Putamen (tissue), 1 donor: Measurements from ENCODE around the gene RPAP3.

Source experiments
- DNase-seq: peaks from one replicate; pipeline ENCODE4 v3.0.0-alpha.2; 2016; ENCODE audit warnings: low spot score

RPAP3 gene

DNA sequence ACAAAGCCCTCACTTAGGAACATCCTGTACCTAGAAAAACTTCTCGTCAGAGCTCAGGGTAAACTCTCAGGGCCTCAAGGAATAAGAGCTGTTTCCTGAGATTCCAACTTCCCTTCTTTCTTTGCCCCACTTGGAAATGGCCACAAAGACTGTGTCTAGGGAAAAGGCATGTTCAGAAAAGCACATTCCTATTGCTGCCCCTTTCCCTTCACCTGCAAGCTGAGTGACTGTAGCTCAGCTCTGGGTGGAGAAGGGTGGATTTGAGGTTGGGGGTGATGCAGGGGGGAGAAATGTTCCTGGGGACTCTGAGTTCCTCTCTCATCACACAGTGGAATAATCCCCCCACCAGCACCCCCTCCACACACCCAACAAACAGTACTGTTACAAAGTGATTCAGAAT lies 12.7 kb upstream of the RPAP3 start:
- no peak for DNase-seq

DNA sequence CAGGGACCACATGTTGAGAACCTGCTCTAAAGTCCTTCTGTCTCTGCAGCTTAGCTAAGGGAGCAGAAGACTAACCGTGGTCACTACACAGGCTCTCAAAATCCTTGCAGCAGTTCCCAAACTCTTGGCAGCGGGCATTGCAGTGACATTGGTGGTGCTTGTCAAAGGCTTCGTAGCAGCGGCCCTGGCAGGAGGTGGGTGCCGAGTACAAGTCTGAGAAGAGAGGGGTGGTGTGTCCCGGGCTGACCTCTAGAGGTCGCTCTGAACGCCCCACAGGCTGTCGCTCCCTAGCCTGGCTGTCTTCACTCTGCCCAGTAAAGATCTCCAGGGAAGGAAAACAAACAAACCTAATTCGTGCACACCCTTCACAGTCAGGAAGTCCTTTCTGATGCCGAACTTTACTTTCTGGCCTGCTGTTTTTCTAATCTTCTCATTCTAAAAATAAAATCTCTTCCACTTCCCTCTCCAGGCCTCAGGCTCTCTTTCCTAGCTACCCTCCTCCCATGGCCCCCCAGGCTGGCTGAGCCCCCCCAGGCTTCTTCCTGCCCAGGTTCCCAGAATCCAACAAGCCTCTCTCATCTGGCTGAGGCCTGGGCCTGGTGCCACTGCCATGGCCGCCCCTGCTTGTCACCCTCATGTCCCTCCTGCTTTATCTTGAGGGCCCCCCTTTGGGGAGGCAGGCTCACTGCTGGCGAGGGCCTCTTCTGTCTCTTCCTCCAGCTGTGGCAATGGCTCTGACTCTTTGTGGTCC lies 11.8 kb upstream of the RPAP3 start:
- peak; percentile 87 for DNase-seq

GRCh38 chr12:47717046-47717442 lies 11.2 kb upstream of the RPAP3 start:
- DNase-seq = no peak

DNA sequence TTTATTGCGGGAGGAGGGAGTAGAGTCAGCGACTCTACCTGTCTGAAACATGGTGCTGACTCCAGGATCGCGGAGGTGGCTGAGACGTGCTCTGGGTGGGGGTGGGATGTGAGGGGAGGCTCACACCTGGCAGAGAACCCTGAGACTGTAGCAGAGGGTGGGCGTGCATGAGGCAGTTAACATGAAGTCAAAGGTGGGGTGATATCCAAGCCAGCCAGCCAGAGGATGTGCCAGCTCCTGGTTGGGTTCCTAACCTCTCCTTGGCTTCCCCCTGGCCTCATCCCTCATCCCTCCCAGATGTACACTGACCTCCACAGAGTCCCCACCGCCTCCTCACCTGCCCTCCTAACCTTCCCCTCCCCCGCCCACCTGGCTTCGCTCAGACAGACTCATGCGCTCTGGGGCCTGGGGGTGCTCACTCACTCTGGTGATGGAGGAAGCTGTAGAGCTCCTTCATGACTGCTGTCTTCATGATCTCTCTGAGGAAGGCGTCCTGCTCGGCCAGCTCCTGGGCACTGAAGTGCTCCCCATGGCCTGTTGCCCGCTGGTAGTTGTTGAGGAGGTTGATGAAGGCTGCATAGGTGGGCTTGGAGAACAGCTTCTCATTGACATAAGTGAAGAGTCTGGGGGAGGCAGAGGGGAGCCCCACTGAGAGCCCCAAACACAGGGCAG lies 10.2 kb upstream of the RPAP3 start:
- no peak for DNase-seq

DNA sequence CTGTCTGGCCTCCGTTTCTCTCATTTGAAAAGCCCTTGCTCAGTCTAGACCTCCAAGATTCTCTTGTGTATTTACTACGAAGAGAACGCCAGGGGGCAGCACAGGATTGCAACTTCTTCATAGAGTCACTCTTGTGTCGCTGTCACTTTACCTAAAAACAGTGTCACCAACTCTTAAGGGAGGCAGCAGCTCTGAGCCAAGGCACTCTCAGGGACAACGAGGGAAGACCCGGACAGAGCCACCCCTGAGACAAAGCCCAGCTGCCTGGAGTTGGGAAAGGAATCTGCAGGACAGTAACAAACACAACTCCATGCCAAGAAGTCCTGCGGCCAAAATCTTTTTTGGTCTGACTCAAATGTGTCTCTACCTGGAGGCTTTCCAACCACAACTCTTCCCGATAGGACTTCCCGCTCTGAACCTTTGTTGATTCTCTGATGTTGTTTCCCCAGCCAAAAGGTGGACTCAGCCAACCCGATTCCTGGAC lies 9.6 kb upstream of the RPAP3 start:
- DNase-seq = peak; percentile 89

- no peak for DNase-seq
Measured at GRCh38 chr12:47714826-47715386, 9.1 kb upstream of the RPAP3 start.

GRCh38 chr12:47712171-47712570 lies 6.3 kb upstream of the RPAP3 start:
- no peak for DNase-seq

GRCh38 chr12:47711448-47711847 lies 5.6 kb upstream of the RPAP3 start:
- no peak for DNase-seq

GRCh38 chr12:47710278-47710677 lies 4.4 kb upstream of the RPAP3 start:
- DNase-seq = no peak

DNA sequence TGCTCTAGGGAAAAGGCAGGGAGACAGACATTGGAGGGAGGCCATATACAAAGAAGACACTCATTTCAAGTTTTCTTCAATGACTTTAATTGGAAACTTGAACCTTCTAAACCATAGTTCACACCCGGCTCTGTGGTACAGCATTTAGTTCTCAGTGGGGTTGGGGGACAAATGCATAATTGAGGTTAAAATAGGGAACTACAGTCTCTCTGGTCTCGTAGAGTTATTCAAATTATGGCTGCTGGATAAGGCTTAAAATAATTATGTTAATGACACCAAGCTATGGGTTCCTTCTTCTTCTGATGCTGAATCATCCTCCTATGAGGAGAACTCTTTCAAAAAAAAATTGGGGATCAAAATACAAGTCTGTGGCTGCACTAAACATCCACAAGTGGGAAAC lies 3.8 kb upstream of the RPAP3 start:
- no peak for DNase-seq

DNA sequence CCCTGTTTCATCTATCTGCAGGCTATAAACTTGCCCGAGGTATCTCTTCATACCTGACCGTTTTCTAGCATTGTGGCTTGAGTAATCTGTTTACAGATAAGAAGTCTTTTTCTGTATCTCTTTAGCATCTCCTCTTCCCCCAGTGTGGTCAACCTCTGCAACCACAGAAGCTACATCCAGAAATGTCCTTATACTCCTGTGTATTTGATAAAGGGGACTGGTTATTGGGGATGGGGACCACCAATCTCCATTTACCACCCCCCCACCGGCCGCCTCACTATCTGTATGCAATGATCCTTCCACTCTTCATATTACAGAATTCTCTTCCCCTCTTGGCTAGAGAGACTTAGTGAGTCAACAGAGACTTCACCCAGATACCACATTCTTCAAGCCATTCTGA lies 3.4 kb upstream of the RPAP3 start:
- no peak for DNase-seq

GRCh38 chr12:47707905-47708543 lies 2.2 kb upstream of the RPAP3 start:
- DNase-seq = no peak

GRCh38 chr12:47707355-47707754 lies 1.5 kb upstream of the RPAP3 start:
- DNase-seq = no peak

DNA sequence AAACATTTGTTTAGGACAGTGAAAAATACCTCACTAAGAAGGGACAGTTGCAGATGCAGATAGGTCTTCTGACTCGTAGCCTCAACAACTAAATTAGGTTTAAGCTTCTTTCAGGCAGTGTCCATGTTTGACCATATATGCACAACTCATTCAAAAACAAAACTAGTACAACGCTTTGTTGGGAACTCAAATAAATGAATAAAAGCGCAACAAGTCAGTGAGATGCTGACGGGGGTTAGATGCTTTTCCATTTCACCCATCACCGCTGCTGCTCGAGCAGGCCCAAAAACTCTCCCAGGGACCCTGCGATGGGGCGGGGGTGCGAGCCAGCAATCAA lies 633 bp downstream of the RPAP3 start:
- no peak for DNase-seq

DNA sequence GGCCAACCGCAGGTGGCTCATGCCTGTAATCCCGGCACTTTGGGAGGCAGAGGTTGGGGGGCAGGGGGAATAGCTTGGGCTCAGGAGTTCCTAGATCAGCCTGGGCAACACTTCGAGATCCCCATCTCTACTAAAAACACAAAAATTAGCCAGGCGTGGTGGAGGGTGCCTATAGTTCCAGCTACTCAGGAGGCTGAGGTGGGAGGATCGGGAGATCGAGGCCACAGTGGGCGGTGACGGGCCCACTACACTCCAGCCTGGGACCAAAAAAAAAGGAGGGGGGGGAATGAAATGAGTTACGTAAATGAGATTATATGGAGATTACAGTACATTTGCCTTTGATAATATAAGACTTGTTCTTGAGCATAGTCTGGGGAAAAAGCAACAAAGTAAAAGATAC lies 1.1 kb downstream of the RPAP3 start:
- DNase-seq = no peak

DNA sequence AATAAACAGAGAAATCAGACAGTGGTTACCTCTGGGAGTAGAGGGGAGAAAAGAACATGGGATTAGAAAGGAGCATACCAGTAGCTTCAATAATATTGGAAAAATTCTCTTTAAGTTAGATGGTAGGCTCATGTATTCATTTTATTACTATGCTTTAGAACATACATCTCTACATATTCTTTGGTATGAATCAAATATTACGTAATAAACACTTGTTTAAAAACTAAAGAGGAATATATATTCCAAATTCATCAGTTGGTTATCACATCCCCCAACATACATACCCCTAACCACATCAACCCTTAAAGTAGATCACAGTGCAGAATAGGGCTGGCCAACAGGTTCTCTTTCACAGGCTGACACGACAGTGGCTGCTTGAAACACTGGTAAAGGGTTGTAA lies 5.6 kb downstream of the RPAP3 start:
- DNase-seq = no peak

GRCh38 chr12:47698631-47699030 lies 7.2 kb downstream of the RPAP3 start:
- no peak for DNase-seq

GRCh38 chr12:47698055-47698454 lies 7.8 kb downstream of the RPAP3 start:
- no peak for DNase-seq

DNA sequence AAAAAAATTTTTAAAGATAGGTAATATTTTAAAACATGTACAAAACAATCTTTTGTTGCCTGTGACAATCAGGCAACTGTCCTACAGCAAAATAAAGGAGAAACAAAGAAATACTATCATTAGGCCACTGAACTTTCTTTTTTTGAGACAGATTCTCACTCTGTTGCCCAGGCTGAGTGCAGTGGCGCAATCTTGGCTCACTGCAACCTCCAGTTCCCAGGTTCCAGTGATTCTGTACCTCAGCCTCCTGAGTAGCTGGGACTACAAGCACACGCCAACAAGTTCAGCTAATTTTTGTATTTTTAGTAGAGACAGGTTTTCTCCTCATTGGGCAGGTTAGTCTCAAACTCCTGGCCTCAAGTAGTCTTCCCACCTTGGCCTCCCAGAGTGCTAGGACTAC lies 16.6 kb downstream of the RPAP3 start:
- DNase-seq = no peak

GRCh38 chr12:47687636-47688035 lies 18.2 kb downstream of the RPAP3 start:
- no peak for DNase-seq

DNA sequence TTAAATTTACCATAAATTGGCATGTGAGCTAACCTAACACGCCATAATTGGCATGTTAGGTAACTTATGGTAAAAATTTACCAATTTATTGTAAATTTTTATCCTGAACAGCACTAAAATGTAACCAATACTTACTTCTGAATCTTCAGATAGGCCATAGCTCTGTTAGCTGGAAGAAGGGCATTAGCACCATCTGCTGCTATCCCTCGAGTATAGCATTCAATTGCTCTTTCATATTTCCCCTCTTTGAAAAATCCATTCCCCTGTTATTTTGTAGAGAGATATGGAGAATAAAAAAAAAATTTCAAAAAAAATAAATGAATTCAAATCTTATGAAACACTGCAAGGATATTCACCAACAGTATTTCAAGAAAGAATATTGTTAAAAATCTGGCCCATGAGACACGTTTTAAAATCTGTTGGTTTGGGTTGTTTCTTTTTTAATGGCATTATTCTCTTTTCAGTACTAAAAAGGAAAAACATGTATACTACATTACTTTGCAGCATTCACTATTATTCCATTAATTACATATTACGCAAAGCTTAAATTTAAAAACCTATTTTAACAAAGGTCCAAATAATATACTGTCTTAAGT lies 19.1 kb downstream of the RPAP3 start:
- DNase-seq = peak; percentile 39

GRCh38 chr12:47679785-47680184 lies 26.0 kb downstream of the RPAP3 start:
- no peak for DNase-seq

DNA sequence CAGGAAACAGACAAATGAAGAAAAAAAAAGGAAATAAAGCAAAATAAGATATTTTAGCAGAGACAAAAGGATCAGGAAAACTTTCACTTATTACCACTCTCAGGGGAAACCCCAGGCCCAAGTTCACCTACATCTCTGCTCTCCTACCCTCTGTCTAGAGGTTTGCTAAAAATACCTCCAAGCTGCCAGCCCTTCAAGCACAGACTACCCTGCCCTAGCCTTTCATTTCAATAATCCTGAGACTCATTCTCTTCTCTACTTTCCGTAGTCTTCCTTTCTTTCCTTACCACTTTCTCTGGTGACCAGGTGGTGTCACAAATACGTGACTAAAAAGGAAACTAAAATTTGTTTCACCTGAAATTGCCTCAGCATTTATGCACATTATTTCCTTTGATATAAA lies 33.8 kb downstream of the RPAP3 start:
- no peak for DNase-seq
